Spleen (tissue), 7 donors: ENCODE data around the gene STX8.

Experiments used
- CTCF ChIP-seq, 11 experiments: fragments of 200-600 bp in 7 of 11; fragments of 450-650 bp in 4 of 11; sonication (generic) in 4 of 11; IDR thresholded peaks in 8 of 11; conservative IDR thresholded peaks in 3 of 11; 1 replicate in 7 of 11; 2 replicates in 4 of 11; pipeline versions ENCODE4 v1.4.0 to v1.8.0; 2016 to 2021; ENCODE audit warnings: antibody characterized with exemption in 11 of 11, inconsistent platforms in 4 of 11, mild to moderate bottlenecking in 1 of 11
- POLR2AphosphoS5 ChIP-seq, 3 donors: sonication (generic); formaldehyde crosslinking; IDR thresholded peaks; one replicate each; pipeline ENCODE4 v1.5.1; 2017; ENCODE audit warnings: antibody characterized with exemption in 3 of 3
- donor health status: DM: no; HTN: no; CAD: no; lungs with moderate emphysema.
- donor health status: DM: no; HTN: no; CAD: no.
- donor health status: DM: no; HTN: no; CAD: no.

GRCh38 chr17:9258115-9259015 lies 317.3 kb downstream of the STX8 start:
- TF ChIP-seq CTCF (IDR thresholded peaks at IDR 0.05 in 8 of 11, conservative IDR thresholded peaks at IDR 0.05 in 3 of 11): no peak
- no peak for TF ChIP-seq POLR2AphosphoS5 (IDR thresholded peaks at IDR 0.05)
